Measurements from ENCODE around the gene WDR5. TPM values are rescaled to one million over a fixed set of nuclear protein-coding genes. Genes with fewer than 3 reads are reported as not detected.

Gene WDR5
- total RNA-seq, 2 experiments from 2014 or later = 32.1 to 32.7 TPM

DNA sequence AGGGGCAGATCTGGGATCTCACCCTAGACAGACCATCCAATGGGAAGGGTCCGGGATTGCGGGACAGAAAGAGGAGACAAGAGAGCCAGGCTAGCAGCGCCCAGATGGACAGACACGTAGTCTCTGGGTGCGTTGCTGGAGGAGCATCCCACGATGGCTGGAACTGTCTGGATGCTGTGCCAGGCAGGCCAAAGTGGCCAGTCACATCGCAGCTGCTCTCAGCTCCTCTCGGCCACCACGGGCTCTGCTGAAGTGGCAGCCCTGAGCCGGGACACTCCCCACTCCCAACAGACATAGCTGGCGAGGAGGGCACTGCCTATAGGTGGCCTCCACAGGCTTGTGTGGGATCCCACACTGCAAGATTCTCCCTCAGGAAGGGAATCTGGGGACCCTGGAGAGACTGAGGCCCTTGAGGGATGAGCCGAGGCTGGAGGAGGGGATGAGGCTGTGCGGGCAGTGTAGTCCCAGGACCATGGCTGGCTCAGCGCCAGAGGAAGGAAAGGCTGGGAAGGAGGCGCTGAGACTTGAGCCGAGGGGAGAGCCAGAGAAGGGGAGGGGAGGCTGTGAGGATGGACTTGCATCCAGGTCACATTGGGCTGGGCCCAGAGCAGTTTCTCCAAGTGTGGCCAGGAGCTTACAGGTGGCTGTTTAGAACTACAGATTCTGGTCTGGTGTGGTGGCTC, 10.3 kb upstream of the WDR5 start:
- Mint-ChIP-seq H3K27ac (no peak overlapping the region), H3K4me3 (no peak overlapping the region), H3K36me3 (ENCODE audit: low read depth) (no peaks in the 10 kb centered on the region), H3K4me1 (peaks cover 3% of the 10 kb centered on the region), H3K27me3 (no peaks in the 10 kb centered on the region), H3K9me3 (no peaks in the 10 kb centered on the region)
- ChIA-PET POLR2A (interaction anchor here (1.1 kb wide), 1 partner anchor 10 kb away, joined by 3 read pairs; the partner anchor contains the start of gene WDR5), CTCF (no interaction called here)
- DNase-seq = no peak

DNA sequence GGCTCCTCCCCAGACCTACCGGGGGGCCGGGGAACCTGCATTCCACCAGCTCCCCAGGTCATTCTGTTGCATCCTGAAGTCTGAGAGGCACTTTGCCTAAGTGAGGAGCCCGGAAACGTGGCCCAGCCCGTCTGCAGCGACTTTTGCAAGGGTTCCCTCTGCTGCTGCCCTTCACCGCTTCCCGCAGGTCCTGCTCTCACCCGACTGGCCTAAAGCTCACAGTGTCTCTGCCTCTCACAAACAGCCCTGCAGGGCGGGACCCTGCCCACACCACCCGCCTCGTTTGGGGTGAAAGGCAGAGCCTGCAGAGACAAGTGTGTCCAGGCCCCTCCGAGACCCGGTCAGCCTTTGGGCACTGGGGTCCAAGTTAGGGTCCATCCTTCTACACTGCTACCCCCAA, 9.5 kb upstream of the WDR5 start:
- no peak overlapping the region for H3K4me3 Mint-ChIP-seq
- no peak for DNase-seq
- no peaks in the 10 kb centered on the region for H3K36me3 Mint-ChIP-seq (ENCODE audit: low read depth)
- H3K27me3 Mint-ChIP-seq = no peaks in the 10 kb centered on the region
- H3K27ac Mint-ChIP-seq = no peak overlapping the region
- peaks cover 3% of the 10 kb centered on the region for H3K4me1 Mint-ChIP-seq
- CTCF ChIA-PET = no interaction called here
- POLR2A ChIA-PET = interaction anchor here (1.1 kb wide), 1 partner anchor 10 kb away, joined by 3 read pairs; the partner anchor contains the start of gene WDR5
- H3K9me3 Mint-ChIP-seq = no peaks in the 10 kb centered on the region

DNA sequence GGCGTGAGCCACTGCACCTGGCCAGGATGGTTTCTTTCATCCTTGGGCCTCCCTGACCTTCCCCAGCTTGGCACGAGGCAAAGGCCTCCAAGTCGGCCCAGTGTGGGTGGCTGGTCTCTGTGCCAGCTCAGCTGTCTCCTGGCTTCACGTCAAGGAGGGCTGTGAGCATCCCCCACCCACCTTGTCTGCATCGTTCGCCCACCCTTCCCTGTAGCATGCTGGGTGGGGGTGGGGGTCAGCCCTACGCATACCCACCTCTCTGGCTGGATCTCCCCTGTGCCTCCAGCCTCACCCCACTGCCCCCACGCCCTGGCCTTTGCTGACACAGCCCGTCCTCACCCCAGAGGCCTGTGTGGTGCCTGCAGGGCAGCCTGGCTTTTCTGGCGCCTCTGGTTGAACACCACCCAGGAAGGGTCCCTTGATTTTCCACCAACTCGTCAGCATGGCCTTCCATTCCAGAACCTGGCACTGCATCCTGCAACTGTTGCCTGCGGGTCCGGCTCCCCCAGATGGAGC, 8.8 kb upstream of the WDR5 start:
- POLR2A ChIA-PET = interaction anchor here (1.1 kb wide), 1 partner anchor 9 kb away, joined by 3 read pairs; the partner anchor contains the start of gene WDR5

DNA sequence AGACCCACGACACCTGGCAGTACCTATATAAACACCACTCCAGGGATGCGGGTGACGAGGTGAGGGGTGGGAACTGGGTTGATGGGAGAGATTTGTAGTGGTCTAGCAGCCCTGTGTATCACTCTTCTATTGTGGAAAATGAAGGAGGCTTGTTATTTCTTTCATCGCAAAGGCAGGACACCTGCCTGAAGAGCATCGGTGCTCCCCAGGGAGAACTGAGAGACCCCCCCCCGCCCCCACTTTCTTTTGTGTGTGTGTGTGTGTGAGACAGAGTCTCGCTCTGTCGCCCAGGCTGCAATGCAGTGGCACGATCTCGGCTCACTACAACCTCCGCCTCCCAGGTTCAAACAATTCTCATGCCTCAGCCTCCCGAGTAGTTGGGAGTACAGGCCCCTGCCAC, 8.3 kb upstream of the WDR5 start:
- H3K27me3 Mint-ChIP-seq = no peaks in the 10 kb centered on the region
- POLR2A ChIA-PET = no interaction called here
- CTCF ChIA-PET = no interaction called here
- no peak overlapping the region for H3K4me3 Mint-ChIP-seq
- H3K36me3 Mint-ChIP-seq (ENCODE audit: low read depth) = no peaks in the 10 kb centered on the region
- H3K9me3 Mint-ChIP-seq = no peaks in the 10 kb centered on the region
- H3K4me1 Mint-ChIP-seq = peaks cover 3% of the 10 kb centered on the region
- H3K27ac Mint-ChIP-seq = no peak overlapping the region
- DNase-seq = no peak

More for the DNA sequence above, 8.8 kb upstream of the WDR5 start:
- Mint-ChIP-seq H3K4me3 (no peak overlapping the region), H3K4me1 (peaks cover 3% of the 10 kb centered on the region), H3K27me3 (no peaks in the 10 kb centered on the region), H3K9me3 (no peaks in the 10 kb centered on the region), H3K36me3 (ENCODE audit: low read depth) (no peaks in the 10 kb centered on the region), H3K27ac (no peak overlapping the region)
- DNase-seq = no peak
- CTCF ChIA-PET = no interaction called here

DNA sequence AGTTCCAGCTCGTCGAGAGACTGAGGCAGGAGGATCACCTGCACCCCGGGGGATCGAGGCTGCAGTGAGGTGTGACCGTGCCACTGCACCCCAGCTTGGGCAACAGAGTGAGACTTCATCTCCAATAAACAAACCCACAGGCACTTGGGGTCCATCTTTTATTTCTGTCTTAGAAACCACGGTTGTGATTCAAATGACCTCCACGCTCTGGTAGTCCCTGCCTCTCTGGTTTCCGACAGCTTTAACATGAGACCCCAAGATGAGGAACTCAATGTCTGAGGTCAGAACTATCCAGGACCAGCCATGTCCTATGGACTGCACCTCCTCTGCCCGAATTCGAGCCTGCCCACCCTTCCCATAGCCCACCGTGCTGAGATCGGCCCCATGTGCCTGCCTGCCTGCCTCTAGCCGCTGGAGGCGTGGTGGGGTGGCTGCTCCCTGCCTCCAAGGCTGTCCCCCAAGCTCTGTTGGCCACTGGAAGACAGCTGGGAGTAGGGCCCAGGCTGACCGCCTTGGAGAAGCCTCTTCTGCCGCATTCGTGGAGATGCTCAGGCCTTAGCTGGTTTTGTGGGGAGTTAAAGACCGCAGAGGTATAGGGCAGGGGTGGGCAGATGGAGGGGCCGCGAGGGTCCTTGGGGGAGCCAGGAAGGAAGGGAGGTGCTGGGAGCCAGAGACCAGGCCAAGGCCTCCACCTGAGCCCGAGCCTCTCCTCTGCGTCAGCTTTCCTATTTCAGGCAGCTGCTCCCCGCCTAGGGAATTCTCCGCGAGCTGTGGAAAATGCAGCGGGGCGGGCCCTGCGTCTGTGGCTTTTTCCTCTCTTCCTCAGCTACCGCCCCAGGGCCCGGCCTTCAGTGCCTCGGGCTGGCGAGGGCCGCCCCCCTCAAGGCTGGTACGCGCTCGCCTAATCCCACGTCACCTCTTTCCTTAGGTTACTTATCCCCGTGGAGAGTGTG, 6.9 kb upstream of the WDR5 start:
- Mint-ChIP-seq H3K36me3 (ENCODE audit: low read depth) (no peaks in the 10 kb centered on the region), H3K4me3 (no peak overlapping the region), H3K4me1 (peaks cover 5% of the 10 kb centered on the region), H3K27ac (no peak overlapping the region), H3K27me3 (no peaks in the 10 kb centered on the region), H3K9me3 (no peaks in the 10 kb centered on the region)
- POLR2A ChIA-PET = no interaction called here
- no peak for DNase-seq
- CTCF ChIA-PET = no interaction called here

DNA sequence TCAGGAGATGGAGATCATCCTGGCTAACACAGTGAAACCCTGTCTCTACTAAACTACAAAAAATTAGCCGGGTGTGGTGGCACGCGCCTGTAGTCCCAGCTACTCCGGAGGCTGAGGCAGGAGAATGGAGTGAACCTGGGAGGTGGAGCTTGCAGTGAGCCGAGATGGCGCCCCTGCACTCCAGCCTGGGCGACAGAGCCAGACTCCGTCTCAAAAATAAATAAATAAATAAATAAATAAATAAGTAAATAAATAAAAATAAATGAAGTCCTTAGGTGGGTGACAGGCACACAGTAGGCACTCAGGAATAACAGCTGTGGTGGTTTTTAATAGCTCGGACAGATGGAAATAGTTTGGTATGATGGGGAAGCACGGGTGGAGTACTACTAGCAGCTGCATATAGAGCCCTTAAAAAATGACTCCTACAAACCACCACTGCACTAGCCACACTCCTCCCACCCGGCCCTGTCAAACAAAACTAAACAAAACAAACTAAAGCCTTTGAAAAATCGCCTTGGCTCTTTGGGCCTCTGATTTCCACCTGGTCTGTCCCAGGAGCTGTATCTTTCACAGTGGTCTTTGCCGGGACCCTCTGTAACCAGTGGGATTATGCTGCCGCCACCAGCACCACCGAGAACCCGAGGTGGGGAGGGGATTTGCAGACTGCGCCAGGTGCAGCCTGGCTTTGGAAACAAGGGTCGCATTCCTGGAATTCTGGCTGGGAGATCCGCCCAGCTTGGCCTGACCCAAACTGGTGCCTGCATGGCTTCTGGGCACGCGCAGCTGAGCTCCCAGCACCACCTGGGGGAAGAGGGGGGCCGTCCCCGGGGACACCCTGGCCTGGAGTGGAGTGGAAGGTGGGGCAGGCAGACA, 5.1 kb upstream of the WDR5 start:
- Mint-ChIP-seq H3K27ac (no peak overlapping the region), H3K9me3 (no peaks in the 10 kb centered on the region), H3K4me1 (peaks cover 14% of the 10 kb centered on the region), H3K27me3 (no peaks in the 10 kb centered on the region), H3K4me3 (no peak overlapping the region), H3K36me3 (ENCODE audit: low read depth) (no peaks in the 10 kb centered on the region)
- no peak for DNase-seq
- ChIA-PET POLR2A (no interaction called here), CTCF (no interaction called here)

DNA sequence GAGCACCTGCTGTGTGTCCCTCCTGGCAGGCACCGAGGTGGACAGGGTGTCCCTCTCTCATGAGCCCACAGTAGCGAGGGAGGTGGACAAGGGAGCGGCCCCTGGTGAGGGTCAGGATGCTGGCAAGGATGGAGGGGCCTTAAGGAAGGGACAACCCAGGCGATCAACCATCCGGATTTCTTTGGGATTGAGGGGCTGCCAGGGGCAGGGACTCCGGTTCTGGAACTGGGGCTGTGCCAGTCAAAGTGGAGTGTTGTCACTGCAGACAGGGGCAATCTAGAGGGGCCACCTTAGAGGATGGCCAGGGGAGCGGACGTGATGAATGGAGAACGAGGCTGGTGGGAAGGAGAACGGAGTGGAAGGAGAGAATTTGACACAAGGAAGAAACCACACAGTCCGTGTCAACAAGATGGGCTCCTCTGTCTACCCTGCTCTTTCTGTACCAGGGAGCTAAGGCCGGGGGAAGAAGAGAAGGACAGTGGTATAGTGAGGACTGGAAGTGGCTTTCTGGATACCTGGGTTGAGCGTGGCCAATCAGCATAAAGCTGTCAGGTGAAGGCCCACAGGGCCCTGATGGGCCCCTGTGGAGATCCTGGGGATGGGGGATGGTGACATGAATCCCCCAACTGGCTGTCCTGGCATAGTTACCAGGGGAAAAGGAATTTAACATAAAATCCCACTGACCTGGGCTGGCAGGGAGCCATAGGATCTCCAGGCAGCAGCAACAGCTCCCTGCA, 4.2 kb upstream of the WDR5 start:
- no peak overlapping the region for H3K27ac Mint-ChIP-seq
- no peak overlapping the region for H3K4me3 Mint-ChIP-seq
- peaks cover 15% of the 10 kb centered on the region for H3K4me1 Mint-ChIP-seq
- no peaks in the 10 kb centered on the region for H3K9me3 Mint-ChIP-seq
- CTCF ChIA-PET = no interaction called here
- no peaks in the 10 kb centered on the region for H3K27me3 Mint-ChIP-seq
- DNase-seq = no peak
- POLR2A ChIA-PET = no interaction called here
- peaks cover under 1% of the 10 kb centered on the region for H3K36me3 Mint-ChIP-seq (ENCODE audit: low read depth)

DNA sequence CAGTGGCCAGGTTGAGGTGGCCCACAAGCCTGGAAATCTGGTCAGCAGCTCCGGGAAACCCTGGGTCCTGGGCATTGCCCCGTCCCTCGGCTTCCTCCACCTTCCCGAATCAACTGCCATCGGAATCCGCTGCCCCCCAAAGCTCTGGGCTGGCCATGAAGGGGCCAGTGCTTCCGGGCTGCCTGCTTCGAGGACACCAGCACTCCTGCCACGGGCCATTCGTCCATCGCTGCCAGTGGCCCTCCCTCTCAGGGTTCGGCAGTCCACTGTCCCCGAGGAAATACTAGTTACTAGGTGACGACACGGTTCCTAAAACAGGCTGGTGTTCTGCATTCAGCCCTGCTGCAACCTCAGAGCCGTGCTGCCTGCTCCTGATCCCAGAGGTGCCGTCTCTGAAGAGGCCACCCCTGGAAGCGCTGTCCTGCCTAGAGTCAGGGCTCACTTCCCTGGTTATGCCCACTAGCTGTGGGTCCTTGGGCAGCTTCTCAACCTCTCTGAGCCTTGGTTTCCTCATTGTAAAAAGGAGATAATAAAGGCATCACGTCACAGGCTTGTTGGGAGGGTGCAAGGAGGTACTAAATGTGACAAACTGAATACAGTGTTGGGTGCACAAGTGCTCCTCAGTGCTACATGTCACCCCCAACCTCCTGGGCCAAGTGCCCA, 3.5 kb upstream of the WDR5 start:
- H3K9me3 Mint-ChIP-seq = no peaks in the 10 kb centered on the region
- CTCF ChIA-PET = no interaction called here
- peak overlapping the region; percentile 6 for H3K4me3 Mint-ChIP-seq
- no peak overlapping the region for H3K27ac Mint-ChIP-seq
- H3K36me3 Mint-ChIP-seq (ENCODE audit: low read depth) = peaks cover 5% of the 10 kb centered on the region
- POLR2A ChIA-PET = no interaction called here
- H3K4me1 Mint-ChIP-seq = peaks cover 20% of the 10 kb centered on the region
- no peak for DNase-seq
- H3K27me3 Mint-ChIP-seq = no peaks in the 10 kb centered on the region

DNA sequence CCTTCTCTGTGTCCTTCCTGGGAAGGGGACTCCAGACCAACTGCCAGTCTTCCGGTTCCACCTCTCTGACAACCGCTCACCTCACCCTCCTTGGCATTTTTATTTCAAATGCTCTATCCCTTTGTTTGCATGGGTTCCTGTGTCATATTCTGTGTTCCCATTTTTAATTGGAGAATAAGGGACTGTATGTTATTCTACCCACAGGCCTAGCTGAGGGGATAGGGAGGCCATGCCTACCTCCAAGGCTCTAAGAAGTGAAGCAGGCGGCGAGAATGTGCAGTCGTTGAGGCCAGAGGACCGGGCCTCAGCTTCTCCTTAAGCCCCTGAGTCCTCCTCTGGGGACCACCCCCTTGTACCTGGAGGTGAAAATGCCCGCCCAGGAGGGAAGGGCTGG, 936 bp upstream of the WDR5 start:
- H3K36me3 Mint-ChIP-seq (ENCODE audit: low read depth) = peaks cover 20% of the 10 kb centered on the region
- H3K27me3 Mint-ChIP-seq = no peaks in the 10 kb centered on the region
- no peaks in the 10 kb centered on the region for H3K9me3 Mint-ChIP-seq
- no peak for DNase-seq
- ChIA-PET POLR2A (interaction anchor here (0.8 to 1.3 kb wide), 4 partner anchors 30 to 179 kb away, joined by 3 to 7 read pairs (median 4); partner anchors contain the start of genes BRD3OS and RNU6ATAC), CTCF (no interaction called here)
- peaks cover 37% of the 10 kb centered on the region for H3K4me1 Mint-ChIP-seq
- H3K4me3 Mint-ChIP-seq = peak overlapping the region; percentile 90
- H3K27ac Mint-ChIP-seq = peak overlapping the region; percentile 61

DNA sequence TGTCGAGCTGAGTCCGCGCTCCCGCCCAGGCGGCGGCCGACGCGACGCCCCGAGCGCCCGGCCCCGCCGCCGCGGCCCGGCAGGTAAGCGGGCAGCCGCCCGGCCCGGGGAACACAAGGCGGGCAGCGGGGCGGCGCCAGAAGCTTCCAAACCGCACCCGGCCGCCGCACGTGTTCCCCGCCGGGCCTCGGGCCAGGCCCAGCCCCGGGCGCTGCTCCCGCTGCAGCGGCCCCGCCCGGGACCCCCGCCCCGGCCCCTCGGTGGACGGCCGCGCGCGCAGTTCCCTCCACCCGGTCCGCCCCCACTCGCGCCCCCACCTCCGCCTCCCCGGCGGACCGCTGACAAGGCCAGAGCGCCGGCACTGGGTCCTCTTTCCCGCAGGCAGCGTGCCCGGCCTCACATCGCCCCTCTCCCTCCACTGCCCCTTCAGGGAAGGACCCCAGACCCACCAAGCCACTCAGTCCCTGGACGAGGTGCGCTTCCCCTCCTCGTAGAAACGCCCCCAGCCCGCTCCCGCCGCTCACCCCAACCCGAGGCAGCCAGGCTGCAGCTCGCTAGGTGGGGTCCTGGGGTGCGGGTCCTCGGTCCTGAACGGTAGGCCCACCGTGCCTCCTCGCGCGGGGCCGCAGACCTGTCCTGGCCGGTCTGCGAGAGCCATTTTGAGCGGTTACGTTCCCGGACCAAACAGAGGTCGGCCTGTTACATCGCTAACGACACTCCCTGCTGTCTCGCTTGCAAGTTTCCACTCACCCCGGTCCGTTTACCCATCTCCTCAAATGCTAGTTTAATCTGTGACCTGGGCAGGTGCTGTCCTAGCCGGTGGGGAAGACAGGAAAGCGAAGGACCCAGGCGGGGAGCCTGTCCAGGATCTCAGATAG, 475 bp downstream of the WDR5 start:
- Mint-ChIP-seq H3K36me3 (ENCODE audit: low read depth) (peaks cover 33% of the 10 kb centered on the region), H3K9me3 (no peaks in the 10 kb centered on the region), H3K4me3 (peak overlapping the region; percentile 90), H3K4me1 (peaks cover 37% of the 10 kb centered on the region), H3K27ac (peak overlapping the region; percentile 71), H3K27me3 (no peaks in the 10 kb centered on the region)
- peak; percentile 25 for DNase-seq
- CTCF ChIA-PET = interaction anchor here (0.7 to 1.3 kb wide), 7 partner anchors 11 to 307 kb away, joined by 3 to 15 read pairs (median 3); partner anchors contain the start of gene RNU6ATAC
- POLR2A ChIA-PET = interaction anchor here (0.7 to 1.8 kb wide), 8 partner anchors 9 to 110 kb away, joined by 3 to 43 read pairs (median 4); partner anchors contain the start of gene RNU6ATAC

DNA sequence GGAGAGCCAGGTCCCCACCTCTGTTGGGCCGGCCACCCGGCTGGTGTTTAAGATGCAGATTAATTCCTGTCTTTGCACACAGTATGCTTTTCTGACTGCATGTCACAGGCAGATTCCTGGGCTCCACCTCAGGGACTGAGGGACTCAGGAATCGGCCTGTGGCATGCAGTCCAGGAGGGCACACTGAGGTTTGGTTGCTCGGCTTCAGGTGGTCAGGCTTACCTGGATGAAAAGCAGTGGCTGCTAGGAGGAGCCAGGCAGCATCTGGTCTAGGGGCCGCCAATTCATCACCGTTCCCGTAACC, 1.1 kb downstream of the WDR5 start:
- CTCF ChIA-PET = no interaction called here
- peak overlapping the region; percentile 71 for H3K27ac Mint-ChIP-seq
- H3K4me1 Mint-ChIP-seq = peaks cover 37% of the 10 kb centered on the region
- DNase-seq = no peak
- H3K27me3 Mint-ChIP-seq = no peaks in the 10 kb centered on the region
- peaks cover 39% of the 10 kb centered on the region for H3K36me3 Mint-ChIP-seq (ENCODE audit: low read depth)
- H3K9me3 Mint-ChIP-seq = no peaks in the 10 kb centered on the region
- H3K4me3 Mint-ChIP-seq = peak overlapping the region; percentile 87
- POLR2A ChIA-PET = interaction anchor here (1.8 kb wide), 1 partner anchor 26 kb away, joined by 43 read pairs; the partner anchor contains the start of gene RNU6ATAC

Data from activated CD4-positive, alpha-beta memory T cell treated with anti-CD3 and anti-CD28 coated beads, Interleukin-2, amount 10 ng/mL, durations not matched to agents 7 days and 5 days (primary cell).